AG09309 (cell line): ENCODE results near the gene SLC25A40.
A peak's percentile ranks its signal among the peaks of the same experiment; 100 is the strongest.

Source experiments
- DNase-seq: peaks from one replicate; pipeline ENCODE4 v3.0.0-alpha.2; 2010; ENCODE audit warnings: low read depth
- H3K4me3 ChIP-seq: 2 replicates; pipeline ENCODE4 v1.5.1; 2011; ENCODE audit warnings: mild to moderate bottlenecking, low read depth, low read length, moderate library complexity; ENCODE audit not compliant: control insufficient read depth
- CTCF ChIP-seq: IDR thresholded peaks from 2 replicates; pipeline ENCODE4 v1.5.1; 2011; ENCODE audit warnings: mild to moderate bottlenecking, low read depth, low read length, inconsistent platforms; ENCODE audit not compliant: insufficient read depth, control insufficient read depth; ENCODE audit errors: missing control alignments

The SLC25A40 gene

GRCh38 chr7:87806150-87806549, 70.0 kb downstream of the SLC25A40 start:
- no peak for DNase-seq
- no peak for TF ChIP-seq CTCF
- H3K4me3 ChIP-seq, result no peak overlapping the region

- TF ChIP-seq CTCF, result peak; percentile 55
- peak; percentile 13 for DNase-seq
These were observed 78.3 kb downstream of the SLC25A40 start for GRCh38 chr7:87797798-87798403.

GRCh38 chr7:87797395-87797794, 78.8 kb downstream of the SLC25A40 start:
- no peak for DNase-seq
- no peak overlapping the region for H3K4me3 ChIP-seq
- TF ChIP-seq CTCF, result no peak

More at GRCh38 chr7:87797798-87798403, 78.3 kb downstream of the SLC25A40 start:
- H3K4me3 ChIP-seq, result no peak overlapping the region

- no peak overlapping the region for H3K4me3 ChIP-seq
- no peak for TF ChIP-seq CTCF
- DNase-seq, result no peak
These were observed 90.7 kb downstream of the SLC25A40 start for GRCh38 chr7:87785368-87785995.

- no peak for DNase-seq
- no peak overlapping the region for H3K4me3 ChIP-seq
- TF ChIP-seq CTCF, result no peak
These were observed 91.7 kb downstream of the SLC25A40 start for GRCh38 chr7:87784424-87784823.
